ENCODE data around the gene CORIN. TPM values are rescaled to one million over a fixed set of nuclear protein-coding genes. Genes with fewer than 3 reads are reported as not detected.

The CORIN gene
- total and polyA plus RNA-seq, 2 experiments from 2014 or later, result not detected

DNA sequence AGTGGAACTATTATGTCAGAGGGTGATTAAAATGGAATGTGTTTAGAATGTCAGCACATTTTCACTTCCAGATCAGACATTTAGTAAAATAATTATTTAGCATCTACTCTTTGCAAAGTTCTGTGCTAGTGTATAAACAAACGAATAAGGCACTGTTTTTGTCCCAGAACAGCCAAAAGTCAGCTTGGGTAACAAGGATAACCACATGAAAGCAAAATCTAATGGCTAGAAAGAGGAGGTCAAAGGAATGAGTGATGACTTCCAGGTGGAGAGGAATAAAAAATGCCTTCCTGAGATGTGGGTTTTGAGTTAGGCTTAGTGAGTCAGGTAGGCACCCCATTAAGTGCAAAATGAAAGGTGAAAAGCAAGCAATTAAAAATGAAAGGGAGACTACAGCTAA lies 240.2 kb downstream of the CORIN start (continued):
- TF ChIP-seq, protein P1, sequence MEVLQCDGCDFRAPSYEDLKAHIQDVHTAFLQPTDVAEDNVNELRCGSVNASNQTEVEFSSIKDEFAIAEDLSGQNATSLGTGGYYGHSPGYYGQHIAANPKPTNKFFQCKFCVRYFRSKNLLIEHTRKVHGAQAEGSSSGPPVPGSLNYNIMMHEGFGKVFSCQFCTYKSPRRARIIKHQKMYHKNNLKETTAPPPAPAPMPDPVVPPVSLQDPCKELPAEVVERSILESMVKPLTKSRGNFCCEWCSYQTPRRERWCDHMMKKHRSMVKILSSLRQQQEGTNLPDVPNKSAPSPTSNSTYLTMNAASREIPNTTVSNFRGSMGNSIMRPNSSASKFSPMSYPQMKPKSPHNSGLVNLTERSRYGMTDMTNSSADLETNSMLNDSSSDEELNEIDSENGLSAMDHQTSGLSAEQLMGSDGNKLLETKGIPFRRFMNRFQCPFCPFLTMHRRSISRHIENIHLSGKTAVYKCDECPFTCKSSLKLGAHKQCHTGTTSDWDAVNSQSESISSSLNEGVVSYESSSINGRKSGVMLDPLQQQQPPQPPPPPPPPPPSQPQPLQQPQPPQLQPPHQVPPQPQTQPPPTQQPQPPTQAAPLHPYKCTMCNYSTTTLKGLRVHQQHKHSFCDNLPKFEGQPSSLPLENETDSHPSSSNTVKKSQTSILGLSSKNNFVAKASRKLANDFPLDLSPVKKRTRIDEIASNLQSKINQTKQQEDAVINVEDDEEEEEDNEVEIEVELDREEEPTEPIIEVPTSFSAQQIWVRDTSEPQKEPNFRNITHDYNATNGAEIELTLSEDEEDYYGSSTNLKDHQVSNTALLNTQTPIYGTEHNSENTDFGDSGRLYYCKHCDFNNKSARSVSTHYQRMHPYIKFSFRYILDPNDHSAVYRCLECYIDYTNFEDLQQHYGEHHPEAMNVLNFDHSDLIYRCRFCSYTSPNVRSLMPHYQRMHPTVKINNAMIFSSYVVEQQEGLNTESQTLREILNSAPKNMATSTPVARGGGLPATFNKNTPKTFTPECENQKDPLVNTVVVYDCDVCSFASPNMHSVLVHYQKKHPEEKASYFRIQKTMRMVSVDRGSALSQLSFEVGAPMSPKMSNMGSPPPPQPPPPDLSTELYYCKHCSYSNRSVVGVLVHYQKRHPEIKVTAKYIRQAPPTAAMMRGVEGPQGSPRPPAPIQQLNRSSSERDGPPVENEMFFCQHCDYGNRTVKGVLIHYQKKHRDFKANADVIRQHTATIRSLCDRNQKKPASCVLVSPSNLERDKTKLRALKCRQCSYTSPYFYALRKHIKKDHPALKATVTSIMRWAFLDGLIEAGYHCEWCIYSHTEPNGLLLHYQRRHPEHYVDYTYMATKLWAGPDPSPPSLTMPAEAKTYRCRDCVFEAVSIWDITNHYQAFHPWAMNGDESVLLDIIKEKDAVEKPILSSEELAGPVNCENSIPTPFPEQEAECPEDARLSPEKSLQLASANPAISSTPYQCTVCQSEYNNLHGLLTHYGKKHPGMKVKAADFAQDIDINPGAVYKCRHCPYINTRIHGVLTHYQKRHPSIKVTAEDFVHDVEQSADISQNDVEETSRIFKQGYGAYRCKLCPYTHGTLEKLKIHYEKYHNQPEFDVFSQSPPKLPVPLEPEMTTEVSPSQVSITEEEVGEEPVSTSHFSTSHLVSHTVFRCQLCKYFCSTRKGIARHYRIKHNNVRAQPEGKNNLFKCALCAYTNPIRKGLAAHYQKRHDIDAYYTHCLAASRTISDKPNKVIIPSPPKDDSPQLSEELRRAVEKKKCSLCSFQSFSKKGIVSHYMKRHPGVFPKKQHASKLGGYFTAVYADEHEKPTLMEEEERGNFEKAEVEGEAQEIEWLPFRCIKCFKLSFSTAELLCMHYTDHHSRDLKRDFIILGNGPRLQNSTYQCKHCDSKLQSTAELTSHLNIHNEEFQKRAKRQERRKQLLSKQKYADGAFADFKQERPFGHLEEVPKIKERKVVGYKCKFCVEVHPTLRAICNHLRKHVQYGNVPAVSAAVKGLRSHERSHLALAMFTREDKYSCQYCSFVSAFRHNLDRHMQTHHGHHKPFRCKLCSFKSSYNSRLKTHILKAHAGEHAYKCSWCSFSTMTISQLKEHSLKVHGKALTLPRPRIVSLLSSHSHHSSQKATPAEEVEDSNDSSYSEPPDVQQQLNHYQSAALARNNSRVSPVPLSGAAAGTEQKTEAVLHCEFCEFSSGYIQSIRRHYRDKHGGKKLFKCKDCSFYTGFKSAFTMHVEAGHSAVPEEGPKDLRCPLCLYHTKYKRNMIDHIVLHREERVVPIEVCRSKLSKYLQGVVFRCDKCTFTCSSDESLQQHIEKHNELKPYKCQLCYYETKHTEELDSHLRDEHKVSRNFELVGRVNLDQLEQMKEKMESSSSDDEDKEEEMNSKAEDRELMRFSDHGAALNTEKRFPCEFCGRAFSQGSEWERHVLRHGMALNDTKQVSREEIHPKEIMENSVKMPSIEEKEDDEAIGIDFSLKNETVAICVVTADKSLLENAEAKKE (CRISPR knock-in tag; IDR thresholded peaks at IDR 0.05), result no peak
- TF ChIP-seq POLR2AphosphoS5 (IDR thresholded peaks at IDR 0.05; ENCODE audit: low read depth), result no peak
- no peak for TF ChIP-seq ZNF331 (CRISPR knock-in tag; IDR thresholded peaks at IDR 0.05; ENCODE audit: low read depth)
- no peak for TF ChIP-seq JUNB (IDR thresholded peaks at IDR 0.05; ENCODE audit: unreplicated experiment)
- TF ChIP-seq, protein P2, sequence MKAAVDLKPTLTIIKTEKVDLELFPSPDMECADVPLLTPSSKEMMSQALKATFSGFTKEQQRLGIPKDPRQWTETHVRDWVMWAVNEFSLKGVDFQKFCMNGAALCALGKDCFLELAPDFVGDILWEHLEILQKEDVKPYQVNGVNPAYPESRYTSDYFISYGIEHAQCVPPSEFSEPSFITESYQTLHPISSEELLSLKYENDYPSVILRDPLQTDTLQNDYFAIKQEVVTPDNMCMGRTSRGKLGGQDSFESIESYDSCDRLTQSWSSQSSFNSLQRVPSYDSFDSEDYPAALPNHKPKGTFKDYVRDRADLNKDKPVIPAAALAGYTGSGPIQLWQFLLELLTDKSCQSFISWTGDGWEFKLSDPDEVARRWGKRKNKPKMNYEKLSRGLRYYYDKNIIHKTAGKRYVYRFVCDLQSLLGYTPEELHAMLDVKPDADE (IDR thresholded peaks at IDR 0.05), result no peak
- no peak for TF ChIP-seq STAT1 (IDR thresholded peaks at IDR 0.05; ENCODE audit: unreplicated experiment)
- no peak for TF ChIP-seq ZNF114 (CRISPR knock-in tag; IDR thresholded peaks at IDR 0.05)

DNA sequence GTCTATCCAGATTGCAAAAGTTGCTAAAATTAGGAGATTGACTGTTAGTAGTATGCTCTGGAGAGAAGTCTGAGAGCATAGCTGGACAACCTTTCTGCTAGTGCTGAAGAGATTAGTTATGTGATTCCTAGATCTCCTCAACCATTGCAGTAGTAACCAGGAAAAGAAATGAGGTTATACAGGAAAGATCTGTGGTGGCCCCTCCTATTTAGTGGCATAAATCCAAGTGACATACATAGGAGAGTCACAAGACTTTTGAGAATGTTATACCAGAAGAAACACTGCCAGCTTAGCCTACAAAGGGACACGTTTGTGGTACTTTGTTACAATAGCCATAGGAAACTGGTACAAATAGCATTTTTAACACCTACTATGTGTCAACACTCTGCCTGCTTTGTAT lies 247.5 kb downstream of the CORIN start:
- Histone ChIP-seq H2AFZ (no peak overlapping the region), H3K4me1 (ENCODE audit: insufficient read depth) (no peaks in the 10 kb centered on the region), H3K79me2 (replicated peaks; ENCODE audit: insufficient read depth) (no peaks in the 10 kb centered on the region), H3K27ac (ENCODE audit: low read depth) (no peak overlapping the region), H4K20me1 (replicated peaks; ENCODE audit: insufficient read depth) (no peaks in the 10 kb centered on the region), H3K27me3 (ENCODE audit: insufficient read depth) (no peaks in the 10 kb centered on the region), H3K4me3 (no peak overlapping the region), H3K4me2 (no peak overlapping the region), H3K9me2 (ENCODE audit: insufficient read depth) (no peaks in the 10 kb centered on the region), H3K36me3 (ENCODE audit: insufficient read depth) (no peaks in the 10 kb centered on the region), H3F3A (replicated peaks; ENCODE audit: low read depth) (no peaks in the 10 kb centered on the region)
- H3K36me3 Mint-ChIP-seq (ENCODE audit: low read depth), result peaks cover 6% of the 10 kb centered on the region; the same call in 1 of the 3 replicates
- no peak overlapping the region for H3K27ac Mint-ChIP-seq
- no peak for DNase-seq (ENCODE audit: low spot score)
- H3K27me3 Mint-ChIP-seq (ENCODE audit: insufficient read depth, low read depth, poor library complexity), result no peaks in the 10 kb centered on the region
- H3K4me3 Mint-ChIP-seq, result no peak overlapping the region
- no peaks in the 10 kb centered on the region for H3K4me1 Mint-ChIP-seq
- ATAC-seq, result no peak
- H3K9me3 Mint-ChIP-seq, result peaks cover 4% of the 10 kb centered on the region; the same call in 2 of the 3 replicates
- TF ChIP-seq POLR2AphosphoS5 (IDR thresholded peaks at IDR 0.05; ENCODE audit: low read depth) (no peak), NANOG (IDR thresholded peaks at IDR 0.05; ENCODE audit: borderline replicate concordance) (no peak)
- TF ChIP-seq, protein P1 (CRISPR knock-in tag; IDR thresholded peaks at IDR 0.05), result no peak
- TF ChIP-seq, protein P2 (IDR thresholded peaks at IDR 0.05), result no peak

Measured in GM23338 (cell line).